ENCODE results near the gene EDIL3.

GRCh38 chr5:84285641-84286637, 98.7 kb downstream of the EDIL3 start:
- TF ChIP-seq CTCF (IDR thresholded peaks at IDR 0.05) (no peak), POLR2A (IDR thresholded peaks at IDR 0.05) (no peak)

All from esophagus squamous epithelium (tissue), 4 donors.